DOHH2 (cell line): Measurements from ENCODE around the gene RACGAP1.

Experiments used
- H3F3A ChIP-seq: fragments of 200-600 bp; sonication (generic), shearing (Covaris generic); 2 replicates; pipeline ENCODE4 v1.6.0; 2016; ENCODE audit warnings: antibody characterized with exemption, mild to moderate bottlenecking; ENCODE audit not compliant: control insufficient read depth, insufficient read depth
- H3K27ac ChIP-seq: fragments of 200-600 bp; sonication (generic); 2 replicates; pipeline ENCODE4 v1.5.1; 2014; ENCODE audit warnings: low read depth, mild to moderate bottlenecking, low read length, moderate library complexity
- H3K27me3 ChIP-seq: fragments of 200-600 bp; sonication (generic); 2 replicates; pipeline ENCODE4 v1.6.1; 2014; ENCODE audit warnings: mild to moderate bottlenecking, low read length, mixed read lengths; ENCODE audit not compliant: control insufficient read depth
- H3K36me3 ChIP-seq: fragments of 200-600 bp; sonication (generic); 2 replicates; pipeline ENCODE4 v1.6.1; 2014; ENCODE audit warnings: mild to moderate bottlenecking, low read length, moderate library complexity, mixed read lengths; ENCODE audit not compliant: control insufficient read depth
- H3K4me1 ChIP-seq: fragments of 200-600 bp; sonication (generic); 2 replicates; pipeline ENCODE4 v1.6.1; 2014; ENCODE audit warnings: mild to moderate bottlenecking, low read length, mixed read lengths; ENCODE audit not compliant: control insufficient read depth
- H3K4me2 ChIP-seq: fragments of 200-600 bp; sonication (generic); 2 replicates; pipeline ENCODE4 v1.6.0; 2014; ENCODE audit warnings: mild to moderate bottlenecking, low read length, moderate library complexity
- H3K4me3 ChIP-seq: fragments of 200-600 bp; sonication (generic); 2 replicates; pipeline ENCODE4 v1.5.1; 2014; ENCODE audit warnings: mild to moderate bottlenecking, low read length, mixed read lengths
- H3K79me2 ChIP-seq: fragments of 200-600 bp; sonication (generic); 2 replicates; pipeline ENCODE4 v1.6.1; 2014; ENCODE audit warnings: mild to moderate bottlenecking, low read length, mixed read lengths; ENCODE audit not compliant: control insufficient read depth
- H3K9me2 ChIP-seq: fragments of 200-600 bp; sonication (generic); replicated peaks from 2 replicates; pipeline ENCODE4 v1.6.1; 2014; ENCODE audit warnings: mild to moderate bottlenecking, low read length, mixed read lengths; ENCODE audit not compliant: control insufficient read depth
- H3K9me3 ChIP-seq: fragments of 200-600 bp; sonication (generic); 2 replicates; pipeline ENCODE4 v1.6.1; 2014; ENCODE audit warnings: antibody characterized with exemption, low read length, mixed read lengths; ENCODE audit not compliant: control insufficient read depth, insufficient read depth
- H4K20me1 ChIP-seq: fragments of 200-600 bp; sonication (generic); 2 replicates; pipeline ENCODE4 v1.6.0; 2014; ENCODE audit warnings: low read depth, mild to moderate bottlenecking, antibody characterized with exemption, low read length, moderate library complexity; ENCODE audit not compliant: control insufficient read depth, insufficient read depth
- CTCF ChIP-seq: fragments of 200-600 bp; sonication (generic); IDR thresholded peaks from one replicate; pipeline ENCODE4 v1.5.1; 2014; ENCODE audit warnings: antibody characterized with exemption, mild to moderate bottlenecking, low read depth, low read length; ENCODE audit not compliant: poor library complexity, severe bottlenecking
- EZH2phosphoT487 ChIP-seq: fragments of 200-600 bp; sonication (generic); IDR thresholded peaks from 2 replicates; pipeline ENCODE4 v1.6.1; 2017; ENCODE audit warnings: borderline replicate concordance, mild to moderate bottlenecking, antibody characterized with exemption, low read length, moderate library complexity, mixed read lengths

RACGAP1 gene

DNA sequence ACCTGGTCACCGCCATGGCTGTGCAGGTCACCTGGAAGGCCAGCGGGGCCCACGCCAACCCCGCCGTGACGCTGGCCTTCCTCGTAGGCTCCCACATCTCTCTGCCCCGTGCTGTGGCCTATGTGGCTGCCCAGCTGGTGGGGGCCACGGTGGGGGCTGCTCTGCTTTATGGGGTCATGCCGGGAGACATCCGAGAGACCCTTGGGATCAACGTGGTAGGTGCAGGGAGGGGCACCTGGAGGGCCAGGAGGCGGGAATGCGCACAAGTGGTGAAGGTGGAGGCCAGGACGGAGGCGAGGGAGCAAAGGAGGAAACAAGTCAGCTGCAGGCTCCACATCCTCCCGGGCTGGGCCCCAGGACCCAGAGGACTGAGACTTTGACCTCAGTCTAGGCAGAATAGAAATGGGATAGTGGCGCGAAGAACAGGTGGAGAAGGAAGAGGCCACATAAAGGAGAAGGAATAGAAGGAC lies 51.9 kb downstream of the RACGAP1 start:
- Histone ChIP-seq H3K27me3 (peaks cover 22% of the 10 kb centered on the region), H3K79me2 (no peaks in the 10 kb centered on the region), H3K9me2 (no peaks in the 10 kb centered on the region), H3K4me1 (no peaks in the 10 kb centered on the region), H3F3A (no peaks in the 10 kb centered on the region), H4K20me1 (no peaks in the 10 kb centered on the region), H3K9me3 (no peaks in the 10 kb centered on the region), H3K4me2 (no peak overlapping the region), H3K4me3 (no peak overlapping the region), H3K27ac (no peak overlapping the region), H3K36me3 (no peaks in the 10 kb centered on the region)
- no peak for TF ChIP-seq CTCF

GRCh38 chr12:49972641-49973360 lies 52.5 kb downstream of the RACGAP1 start, which contains the start of gene AQP6:
Gene AQP6 (plus strand): TSS chr12:49972947. CDS start chr12:49973174, 227 bp downstream.
- Histone ChIP-seq H3K9me2 (no peaks in the 10 kb centered on the region), H3K4me3 (no peak within 1 kb of the TSS), H3F3A (no peaks in the 10 kb centered on the region), H4K20me1 (no peaks in the 10 kb centered on the region), H3K36me3 (no peaks in the 10 kb centered on the region), H3K27ac (no peak within 1 kb of the TSS), H3K27me3 (peaks cover 25% of the 10 kb centered on the region), H3K4me1 (peaks cover 1% of the 10 kb centered on the region), H3K4me2 (no peak within 1 kb of the TSS), H3K79me2 (no peaks in the 10 kb centered on the region), H3K9me3 (no peaks in the 10 kb centered on the region)
- TF ChIP-seq CTCF, result no peak
- no peak for TF ChIP-seq EZH2phosphoT487

GRCh38 chr12:49972129-49972528 lies 53.2 kb downstream of the RACGAP1 start:
- Histone ChIP-seq H3K27me3 (peaks cover 25% of the 10 kb centered on the region), H3K27ac (no peak overlapping the region), H3K79me2 (no peaks in the 10 kb centered on the region), H3K4me2 (no peak overlapping the region), H3K9me3 (no peaks in the 10 kb centered on the region), H4K20me1 (no peaks in the 10 kb centered on the region), H3K4me1 (peaks cover 8% of the 10 kb centered on the region), H3K36me3 (no peaks in the 10 kb centered on the region), H3F3A (no peaks in the 10 kb centered on the region), H3K9me2 (no peaks in the 10 kb centered on the region), H3K4me3 (no peak overlapping the region)
- TF ChIP-seq CTCF (no peak), EZH2phosphoT487 (no peak)
